B cell (primary cell): ENCODE data around the gene MPPED2. TPM values are rescaled to one million over a fixed set of nuclear protein-coding genes. Genes with fewer than 3 reads are reported as not detected.

Experiments used
- ATAC-seq: fragments of 200-7000 bp; cut with Tn5 transposase; one replicate; pipeline ENCODE4 v1.10.0; 2021; ENCODE audit warnings: low read depth, mild to moderate bottlenecking, moderate number of reproducible peaks, moderate library complexity
- CTCF ChIA-PET: fragments of 350-600 bp; sonication (Branson Sonifier 250); formaldehyde crosslinking; loops from one replicate; lab custom pipeline; 2021; ENCODE audit warnings: antibody characterized with exemption, inconsistent platforms; lab: Charles Lee
- POLR2A ChIA-PET: fragments of 350-600 bp; sonication (Branson Sonifier 250); formaldehyde crosslinking; loops from one replicate; lab custom pipeline; 2021; ENCODE audit warnings: antibody characterized with exemption; lab: Charles Lee
- DNase-seq: peaks from one replicate; pipeline ENCODE4 v3.0.0; 2013
- H2AFZ ChIP-seq: 2 replicates; pipeline ENCODE4 v1.6.1; 2012; ENCODE audit warnings: mild to moderate bottlenecking, low read depth, low read length; ENCODE audit not compliant: insufficient read depth, poor library complexity, severe bottlenecking
- H3K27ac ChIP-seq, 2 donors: 1 replicate in 1 of 2; 2 replicates in 1 of 2; pipeline ENCODE4 v1.5.1; 2012 to 2013; ENCODE audit warnings: low read length in 2 of 2, mild to moderate bottlenecking in 2 of 2, moderate library complexity in 1 of 2
- H3K27me3 ChIP-seq, 4 experiments: fragments of 200-600 bp in 1 of 4; sonication (generic) in 1 of 4; replicated peaks in 1 of 4; 1 replicate in 2 of 4; 2 replicates in 2 of 4; pipeline versions ENCODE4 v1.6.1 to v1.7.0; 2013 to 2016; ENCODE audit warnings: low read length in 3 of 4, mild to moderate bottlenecking in 2 of 4, mixed read lengths in 1 of 4, moderate library complexity in 1 of 4; ENCODE audit not compliant: insufficient read depth in 4 of 4, control insufficient read depth in 3 of 4; ENCODE audit errors: control extremely low read depth in 1 of 4
- H3K36me3 ChIP-seq, 2 experiments: replicated peaks in 1 of 2; 1 replicate in 1 of 2; 2 replicates in 1 of 2; pipeline versions ENCODE4 v1.6.1 to v1.7.1; 2013; ENCODE audit warnings: low read length in 1 of 2; ENCODE audit not compliant: insufficient read depth in 2 of 2, control insufficient read depth in 1 of 2; ENCODE audit errors: control extremely low read depth in 1 of 2, extremely low read depth in 1 of 2
- H3K4me1 ChIP-seq, 2 donors: fragments of 200-600 bp in 1 of 2; sonication (generic) in 1 of 2; 1 replicate in 1 of 2; 2 replicates in 1 of 2; pipeline versions ENCODE4 v1.5.1 to v1.6.1; 2013 to 2017; ENCODE audit warnings: low read length in 2 of 2; ENCODE audit not compliant: control insufficient read depth in 2 of 2, insufficient read depth in 2 of 2
- H3K4me2 ChIP-seq: replicated peaks from 2 replicates; pipeline ENCODE3; 2012; ENCODE audit warnings: mild to moderate bottlenecking, low read depth, low read length; ENCODE audit not compliant: poor library complexity, severe bottlenecking
- H3K4me3 ChIP-seq, 5 experiments: fragments of 200-600 bp in 1 of 5; sonication (generic) in 1 of 5; 1 replicate in 3 of 5; 2 replicates in 2 of 5; pipeline versions ENCODE4 v1.5.1 to v1.7.0; 2011 to 2016; ENCODE audit warnings: low read length in 4 of 5, mild to moderate bottlenecking in 4 of 5, low read depth in 2 of 5, control low read depth in 1 of 5, moderate library complexity in 1 of 5; ENCODE audit not compliant: insufficient read depth in 1 of 5; ENCODE audit errors: control extremely low read depth in 1 of 5, extremely low read depth in 1 of 5
- H3K79me2 ChIP-seq: fragments of 200-600 bp; sonication (generic); one replicate; pipeline ENCODE4 v1.6.0; 2016; ENCODE audit warnings: low read length; ENCODE audit not compliant: control insufficient read depth, insufficient read depth
- H3K9ac ChIP-seq: fragments of 200-600 bp; sonication (generic); 2 replicates; pipeline ENCODE4 v1.6.1; 2017; ENCODE audit warnings: mild to moderate bottlenecking, low read length, moderate library complexity
- H3K9me3 ChIP-seq, 3 donors: one replicate each; pipeline versions ENCODE4 v1.6.1 to v1.7.1; 2013; ENCODE audit warnings: low read length in 2 of 3; ENCODE audit not compliant: control insufficient read depth in 2 of 3, insufficient read depth in 1 of 3; ENCODE audit errors: control extremely low read depth in 1 of 3
- H4K20me1 ChIP-seq: 2 replicates; pipeline ENCODE4 v1.6.0; 2012; ENCODE audit warnings: mild to moderate bottlenecking, low read length; ENCODE audit not compliant: insufficient read depth, control insufficient read depth, poor library complexity, severe bottlenecking
- H3K27ac Mint-ChIP-seq: one replicate; pipeline ENCODE4 v1.8.0; 2021; ENCODE audit warnings: mixed read lengths
- H3K27me3 Mint-ChIP-seq: one replicate; pipeline ENCODE4 v1.8.0; 2021; ENCODE audit warnings: mixed read lengths
- H3K4me1 Mint-ChIP-seq: one replicate; pipeline ENCODE4 v1.8.0; 2021; ENCODE audit warnings: mixed read lengths
- H3K4me3 Mint-ChIP-seq: one replicate; pipeline ENCODE4 v1.8.0; 2021; ENCODE audit warnings: mixed read lengths
- H3K9me3 Mint-ChIP-seq: one replicate; pipeline ENCODE4 v1.8.0; 2022; ENCODE audit warnings: mixed read lengths; ENCODE audit not compliant: insufficient read depth
- EZH2 ChIP-seq: IDR thresholded peaks from 2 replicates; pipeline ENCODE4 v1.6.1; 2012; ENCODE audit warnings: borderline replicate concordance, low read depth, mild to moderate bottlenecking, moderate library complexity, low read length; ENCODE audit not compliant: insufficient read depth, poor library complexity, severe bottlenecking
- WGBS: methylation state at CpG from one replicate; pipeline ENCODE4 v1.1.5; 2013; ENCODE audit warnings: missing lambda C conversion rate; ENCODE audit not compliant: insufficient coverage; 5-methylcytosine and 5-hydroxymethylcytosine counted together
- intact Hi-C: fragments of 100-400 bp; cut with micrococcal nuclease; formaldehyde crosslinking; loops from one replicate; pipeline ENCODE4 v1.10.0; 2022
- polyA plus RNA-seq: library from polyadenylated mRNA; depleted of rRNA; stranded (reverse); fragments of >200 nt; gene quantifications from 2 replicates; pipeline ENCODE4 v1.2.3, GENCODE V29; 2012
- total RNA-seq, 2 donors: library from RNA; stranded (reverse); fragments of 120-200 nt in 1 of 2; gene quantifications; 1 replicate in 1 of 2; 2 replicates in 1 of 2; pipeline versions ENCODE4 v1.2.3 to v1.2.4, GENCODE V29; 2013 to 2022
- TF ChIP-seq, protein P1 (sequence below): fragments of 200-600 bp; IDR thresholded peaks from one replicate; pipeline ENCODE4 v1.8.0; 2022; ENCODE audit warnings: antibody characterized with exemption, mild to moderate bottlenecking

MPPED2 gene
- total and polyA plus RNA-seq, 2 donors (not counting 1 experiment from before 2014, with no cell fraction given) = 0.70 to 1.1 TPM

DNA sequence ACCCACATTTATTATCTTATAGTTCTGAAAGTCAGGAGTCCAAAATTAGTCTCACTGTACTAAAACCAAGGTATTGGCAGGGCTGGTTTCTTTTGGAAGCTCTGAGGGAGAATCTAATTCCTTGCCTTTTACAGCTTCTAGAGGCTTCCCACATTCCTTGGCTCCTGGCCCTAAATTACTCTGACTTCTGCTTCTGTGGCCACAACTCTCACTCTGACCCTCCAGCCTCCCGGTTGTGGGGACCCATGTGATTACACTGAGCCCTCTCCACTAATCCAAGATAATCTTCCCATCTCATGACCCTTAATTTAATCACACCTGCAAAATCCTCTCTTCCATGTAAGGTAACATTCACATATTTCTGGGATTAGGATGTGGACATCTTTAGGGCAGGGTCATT lies 152.3 kb downstream of the MPPED2 start:
- Histone ChIP-seq H3K9ac (no peak overlapping the region), H3K4me2 (no peak overlapping the region), H3K4me3 (no peak overlapping the region), H3K27ac (no peak overlapping the region), H2AFZ (no peak overlapping the region), H3K79me2 (no peaks in the 10 kb centered on the region), H3K27me3 (no peaks in the 10 kb centered on the region), H3K4me1 (no peaks in the 10 kb centered on the region), H3K36me3 (no peaks in the 10 kb centered on the region), H4K20me1 (no peaks in the 10 kb centered on the region), H3K9me3 (no peaks in the 10 kb centered on the region)
- Mint-ChIP-seq H3K27me3 (no peaks in the 10 kb centered on the region), H3K9me3 (no peaks in the 10 kb centered on the region), H3K4me1 (no peaks in the 10 kb centered on the region), H3K4me3 (no peak overlapping the region), H3K27ac (no peak overlapping the region)
- intact Hi-C loops = no loop called here
- WGBS = 58% methylated on average over 1 of the region's 1 CpG
- DNase-seq (no peak), ATAC-seq (no peak)
- ChIA-PET CTCF (no interaction called here), POLR2A (no interaction called here)
- no peak for TF ChIP-seq EZH2
- TF ChIP-seq, protein P1, sequence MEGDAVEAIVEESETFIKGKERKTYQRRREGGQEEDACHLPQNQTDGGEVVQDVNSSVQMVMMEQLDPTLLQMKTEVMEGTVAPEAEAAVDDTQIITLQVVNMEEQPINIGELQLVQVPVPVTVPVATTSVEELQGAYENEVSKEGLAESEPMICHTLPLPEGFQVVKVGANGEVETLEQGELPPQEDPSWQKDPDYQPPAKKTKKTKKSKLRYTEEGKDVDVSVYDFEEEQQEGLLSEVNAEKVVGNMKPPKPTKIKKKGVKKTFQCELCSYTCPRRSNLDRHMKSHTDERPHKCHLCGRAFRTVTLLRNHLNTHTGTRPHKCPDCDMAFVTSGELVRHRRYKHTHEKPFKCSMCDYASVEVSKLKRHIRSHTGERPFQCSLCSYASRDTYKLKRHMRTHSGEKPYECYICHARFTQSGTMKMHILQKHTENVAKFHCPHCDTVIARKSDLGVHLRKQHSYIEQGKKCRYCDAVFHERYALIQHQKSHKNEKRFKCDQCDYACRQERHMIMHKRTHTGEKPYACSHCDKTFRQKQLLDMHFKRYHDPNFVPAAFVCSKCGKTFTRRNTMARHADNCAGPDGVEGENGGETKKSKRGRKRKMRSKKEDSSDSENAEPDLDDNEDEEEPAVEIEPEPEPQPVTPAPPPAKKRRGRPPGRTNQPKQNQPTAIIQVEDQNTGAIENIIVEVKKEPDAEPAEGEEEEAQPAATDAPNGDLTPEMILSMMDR = no peak

DNA sequence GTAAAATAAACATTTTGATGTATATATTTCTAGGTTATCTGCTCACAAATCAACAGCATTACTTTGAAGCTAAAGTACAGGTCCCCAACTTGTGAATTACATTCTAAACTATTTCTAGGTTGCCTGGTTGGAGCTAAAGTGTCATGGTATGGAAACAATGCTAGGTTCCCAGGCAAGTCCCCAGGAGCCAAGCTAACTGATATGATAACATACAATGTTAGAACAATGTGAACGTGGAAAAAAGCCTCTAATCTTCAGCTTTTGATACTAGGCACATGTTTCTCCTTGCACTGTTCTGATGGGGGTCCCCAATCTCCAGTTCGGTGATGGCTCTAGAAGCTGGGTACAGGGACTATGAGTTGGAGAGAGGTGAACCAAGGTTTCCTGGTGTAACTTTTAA lies 153.4 kb downstream of the MPPED2 start:
- ATAC-seq = no peak
- TF ChIP-seq EZH2 = no peak
- no CpG with 5 or more reads among the region's 2 CpGs for WGBS

More for the DNA sequence above, 153.4 kb downstream of the MPPED2 start:
- H3K36me3 ChIP-seq = no peaks in the 10 kb centered on the region
- H3K27me3 Mint-ChIP-seq = no peaks in the 10 kb centered on the region
- H3K27ac Mint-ChIP-seq = no peak overlapping the region
- POLR2A ChIA-PET = no interaction called here
- no peak for DNase-seq
- no peaks in the 10 kb centered on the region for H3K9me3 Mint-ChIP-seq
- H4K20me1 ChIP-seq = no peaks in the 10 kb centered on the region
- H3K9me3 ChIP-seq = no peaks in the 10 kb centered on the region
- H3K4me3 Mint-ChIP-seq = no peak overlapping the region
- H3K4me3 ChIP-seq = no peak overlapping the region
- H3K4me2 ChIP-seq = no peak overlapping the region
- CTCF ChIA-PET = no interaction called here
- H3K27ac ChIP-seq = no peak overlapping the region
- H3K4me1 ChIP-seq = no peaks in the 10 kb centered on the region
- no peak overlapping the region for H3K9ac ChIP-seq
- no peaks in the 10 kb centered on the region for H3K79me2 ChIP-seq
- H2AFZ ChIP-seq = no peak overlapping the region
- intact Hi-C loops = no loop called here
- no peaks in the 10 kb centered on the region for H3K27me3 ChIP-seq
- no peaks in the 10 kb centered on the region for H3K4me1 Mint-ChIP-seq
